GM21717 (cell line): ENCODE measurements around the gene CAV1.

ENCODE experiments used
- ATAC-seq: cut with Tn5 transposase; IDR thresholded peaks from one replicate; pipeline ENCODE4 v1.9.1; 2021; ENCODE audit warnings: mild to moderate bottlenecking, moderate library complexity; ENCODE audit not compliant: unreplicated experiment

Gene CAV1

GRCh38 chr7:116502201-116503096 is 22.4 kb upstream of the CAV1 start:
- no peak for ATAC-seq

DNA sequence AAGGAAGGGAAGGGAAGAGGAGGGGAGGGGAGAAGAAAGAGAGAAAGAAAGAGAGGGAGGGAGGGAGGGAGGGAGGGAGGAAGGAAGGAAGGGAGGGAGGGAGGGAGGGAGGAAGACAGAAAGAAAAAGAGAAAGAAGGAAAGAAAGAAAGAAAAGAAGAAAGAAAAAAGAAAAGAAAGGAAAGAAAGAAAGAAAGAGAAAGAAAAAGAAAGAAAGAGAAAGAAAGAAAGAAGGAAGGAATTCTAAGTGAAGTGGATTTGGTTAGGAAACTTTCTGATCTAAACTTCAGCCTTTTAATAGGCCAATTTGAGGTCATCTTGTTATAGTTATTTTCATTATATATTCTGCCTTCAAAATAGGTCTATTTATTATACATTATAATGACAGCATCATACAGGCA is 21.0 kb upstream of the CAV1 start:
- ATAC-seq: no peak

DNA sequence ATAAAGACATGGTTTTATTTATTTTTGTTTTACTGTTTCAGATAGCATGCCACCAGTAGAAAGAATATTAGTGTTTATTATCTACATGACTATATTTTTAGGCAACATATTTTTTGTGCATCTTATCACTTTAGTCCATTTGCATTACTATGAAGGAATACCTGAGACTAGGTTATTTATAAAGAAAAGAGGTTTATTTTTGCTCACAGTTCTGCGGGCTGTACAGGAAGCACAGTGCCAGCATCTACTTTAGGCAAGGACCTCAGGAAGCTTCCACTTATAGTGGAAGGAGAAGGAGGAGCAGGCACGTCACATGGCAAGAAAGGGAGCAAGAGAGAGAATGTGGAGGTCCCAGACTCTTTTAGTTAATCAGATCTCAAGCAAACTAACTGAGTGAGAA is 19.6 kb upstream of the CAV1 start:
- no peak for ATAC-seq

- ATAC-seq: no peak
These were observed 19.0 kb upstream of the CAV1 start for GRCh38 chr7:116505823-116506222.

DNA sequence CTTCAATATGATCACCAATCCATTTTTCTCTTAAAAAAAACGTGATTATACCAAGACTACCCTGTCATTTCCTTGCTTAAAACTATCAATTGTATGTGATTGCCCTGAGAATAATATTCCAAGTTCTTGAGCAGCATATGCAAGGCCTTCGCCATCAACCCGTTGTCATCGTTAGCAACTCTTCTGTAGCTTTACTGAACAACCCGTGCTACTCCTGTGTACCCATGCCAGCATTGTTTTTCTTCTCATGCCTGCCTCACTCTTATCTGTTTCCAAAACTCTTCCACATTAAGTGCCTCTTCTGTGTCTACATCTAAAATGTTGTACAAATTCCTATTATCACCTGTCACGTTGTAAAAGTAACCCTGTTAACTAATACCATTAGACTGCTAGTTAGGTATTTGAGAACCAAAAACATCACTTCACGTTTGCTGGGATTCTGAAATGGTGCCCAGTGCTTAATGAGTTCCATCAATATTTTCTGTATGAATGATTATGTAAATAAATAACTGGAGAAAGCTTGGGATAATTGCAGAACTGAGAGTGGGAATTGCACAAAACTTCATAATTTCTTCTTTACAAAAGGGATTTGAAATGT is 14.8 kb upstream of the CAV1 start:
- ATAC-seq: no peak

- no peak for ATAC-seq
These were observed 14.0 kb upstream of the CAV1 start for GRCh38 chr7:116510795-116511194.

DNA sequence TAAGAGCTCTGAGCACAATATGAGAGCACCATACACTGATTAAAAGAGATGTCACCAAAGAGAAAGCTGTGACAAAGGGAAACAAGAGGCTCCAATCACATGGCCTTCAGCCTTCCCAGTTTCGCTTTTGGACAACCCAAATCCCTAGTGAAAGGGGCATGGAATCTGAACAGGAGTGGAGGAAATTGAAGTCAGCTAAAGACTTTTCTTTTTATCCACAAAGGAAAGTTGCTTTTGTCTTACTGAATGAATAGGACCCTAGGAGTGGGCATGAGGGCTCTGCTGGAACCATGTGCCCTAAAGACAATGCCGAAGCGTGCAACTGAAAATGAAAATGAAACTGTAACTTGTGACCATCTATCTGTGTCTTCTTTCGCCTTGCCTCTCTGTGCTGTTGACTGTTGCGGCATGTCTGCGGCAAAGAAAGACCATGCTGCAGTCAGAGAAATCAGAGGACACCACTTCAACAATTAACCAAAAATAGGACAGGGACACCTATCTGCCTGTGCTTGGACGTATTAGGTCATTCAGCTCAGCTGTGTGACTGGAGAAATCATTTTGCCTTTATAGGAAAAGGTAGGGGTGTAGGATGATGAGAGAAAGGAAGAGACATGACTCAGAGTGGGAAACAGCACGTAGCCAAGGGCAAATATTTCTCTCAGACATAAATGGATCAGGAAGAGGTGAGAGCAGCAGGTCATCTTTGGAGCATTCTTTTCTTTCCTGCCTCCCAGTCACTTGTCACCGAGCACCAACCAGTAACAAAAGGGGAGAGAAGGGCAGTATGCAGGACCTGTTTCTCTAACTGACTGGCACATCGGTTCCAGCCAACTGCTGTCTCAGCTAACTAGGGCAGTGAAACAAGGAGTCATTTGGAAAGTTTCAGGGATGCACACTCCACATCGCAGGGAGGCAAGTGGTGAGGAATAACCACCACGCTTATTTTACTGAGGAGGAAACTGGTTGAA is 13.0 kb upstream of the CAV1 start:
- ATAC-seq: peak; percentile 99

DNA sequence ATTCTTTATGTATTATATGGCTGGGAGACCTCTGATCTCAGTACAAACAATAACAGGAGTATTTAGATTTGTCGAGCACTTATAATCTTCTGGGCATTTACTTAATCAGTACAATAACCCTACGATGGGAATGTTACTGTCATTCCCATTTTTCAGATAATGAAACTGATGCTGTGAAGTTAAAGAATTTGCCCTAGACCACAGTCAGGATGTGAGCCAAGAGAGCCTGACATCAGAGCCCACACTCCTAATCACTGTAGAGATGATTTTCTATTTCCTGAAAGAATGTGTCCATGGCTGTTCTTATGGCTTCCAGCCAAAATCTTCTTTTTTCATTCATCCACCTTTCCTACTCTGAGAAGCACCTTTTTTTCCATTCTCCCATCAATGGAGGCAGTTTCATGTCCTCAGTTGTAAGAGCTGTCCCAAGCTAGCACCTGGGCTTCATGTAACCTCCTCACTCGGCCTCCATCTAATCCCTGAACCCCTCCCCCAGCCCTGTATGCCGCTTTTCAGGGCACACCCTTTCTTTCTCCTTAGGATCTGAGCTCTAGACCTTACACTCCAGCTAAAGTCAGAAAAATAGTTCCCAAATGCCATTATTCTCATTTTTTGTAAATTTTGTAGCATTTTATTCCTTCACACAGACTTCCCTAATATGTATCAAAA is 12.2 kb upstream of the CAV1 start:
- ATAC-seq: no peak

- ATAC-seq: no peak
These were observed 9.3 kb upstream of the CAV1 start for GRCh38 chr7:116515584-116515983.

DNA sequence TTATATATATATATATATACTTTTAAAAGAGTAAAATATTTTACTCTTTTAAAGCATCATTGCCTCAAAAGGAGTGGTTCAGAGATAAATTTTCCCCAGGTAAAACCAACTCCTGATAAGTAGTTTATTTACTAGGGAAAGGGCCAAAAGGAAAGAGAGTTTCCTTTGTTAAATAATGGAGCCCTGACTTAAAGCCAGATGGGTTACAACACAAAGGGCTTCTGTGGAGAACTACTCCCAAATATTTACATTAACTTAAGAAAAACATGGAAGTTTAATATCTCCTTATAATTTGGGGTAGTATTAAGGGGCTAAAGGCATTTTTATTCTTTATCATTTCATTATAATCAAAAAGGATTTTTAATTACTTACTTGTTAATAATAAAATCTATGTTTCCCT is 8.5 kb upstream of the CAV1 start:
- no peak for ATAC-seq

DNA sequence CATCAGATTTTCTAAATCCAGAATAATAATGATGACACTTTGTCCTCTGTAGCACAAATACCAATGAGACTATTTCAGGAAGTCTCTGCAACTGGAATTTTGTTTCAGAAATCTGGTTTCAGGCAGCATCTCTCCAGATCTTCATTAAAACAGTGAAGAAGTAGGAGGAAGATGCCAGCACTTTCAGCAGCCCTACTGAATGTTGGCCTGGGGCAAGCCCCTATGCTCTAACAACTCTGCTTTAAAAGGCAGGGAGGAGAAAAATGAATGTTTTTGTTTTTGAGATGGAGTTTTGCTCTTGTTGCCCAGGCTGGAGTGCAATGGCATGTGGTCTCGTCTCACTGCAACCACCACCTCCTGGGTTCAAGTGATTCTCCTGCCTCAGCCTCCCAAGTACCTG is 7.2 kb upstream of the CAV1 start:
- no peak for ATAC-seq

- no peak for ATAC-seq
These were observed 5.9 kb upstream of the CAV1 start for GRCh38 chr7:116518961-116519360.

GRCh38 chr7:116521046-116521664 is 3.7 kb upstream of the CAV1 start:
- ATAC-seq: no peak

DNA sequence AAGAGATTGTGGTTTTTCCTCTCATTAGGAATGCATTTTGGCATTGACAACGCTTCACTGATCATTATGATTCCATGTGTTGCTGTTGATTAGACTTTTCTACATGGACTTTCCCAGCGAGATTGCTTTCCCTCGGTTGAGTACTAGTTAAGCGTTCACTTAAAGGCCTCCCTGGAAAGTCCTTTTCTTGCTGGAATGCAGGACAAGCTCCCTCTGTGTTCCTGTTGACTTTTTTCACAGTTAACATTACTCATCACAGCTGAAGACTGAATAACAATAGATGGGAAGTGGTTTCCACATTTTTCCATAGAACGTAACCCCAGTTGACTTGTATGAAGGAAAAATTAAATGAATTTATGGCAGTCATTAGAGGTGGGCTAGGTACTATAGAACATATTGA is 2.6 kb upstream of the CAV1 start:
- ATAC-seq: no peak

GRCh38 chr7:116524221-116524608 is 621 bp upstream of the CAV1 start:
- ATAC-seq: no peak

DNA sequence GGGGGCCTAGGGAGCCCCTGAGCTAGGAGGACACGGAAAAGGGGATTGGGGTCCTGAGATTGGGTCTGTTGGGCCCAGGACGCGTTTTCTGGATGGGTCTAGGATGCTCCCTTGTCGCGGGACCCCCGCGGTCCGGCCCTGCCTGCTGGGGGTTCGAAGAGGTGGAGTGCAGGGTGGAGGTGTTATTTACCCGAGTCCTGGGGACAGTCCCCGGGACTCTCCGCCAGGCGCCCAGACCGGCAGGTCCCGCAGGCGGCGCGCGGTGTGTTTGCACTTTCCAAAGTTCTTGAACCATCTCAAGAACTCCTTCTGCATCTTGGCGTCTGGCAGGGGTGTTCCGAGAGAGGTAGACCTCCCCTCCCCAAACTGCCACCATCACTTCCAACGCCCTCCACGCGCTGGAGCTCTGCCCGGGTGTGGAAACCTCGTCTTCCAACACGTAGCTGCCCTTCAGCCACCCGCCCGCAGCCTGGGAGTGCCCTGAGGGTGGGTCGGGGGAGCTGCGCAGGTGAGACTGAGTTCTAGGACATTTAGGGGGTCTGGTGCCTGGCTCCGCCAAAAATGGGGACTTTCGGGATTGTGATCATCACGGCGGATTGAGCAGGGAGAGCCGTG is 569 bp downstream of the CAV1 start:
- ATAC-seq: no peak

- peak; percentile 87 for ATAC-seq
These were observed 1.4 kb downstream of the CAV1 start for GRCh38 chr7:116525913-116526861.

GRCh38 chr7:116526897-116527296 is 2.1 kb downstream of the CAV1 start:
- no peak for ATAC-seq

DNA sequence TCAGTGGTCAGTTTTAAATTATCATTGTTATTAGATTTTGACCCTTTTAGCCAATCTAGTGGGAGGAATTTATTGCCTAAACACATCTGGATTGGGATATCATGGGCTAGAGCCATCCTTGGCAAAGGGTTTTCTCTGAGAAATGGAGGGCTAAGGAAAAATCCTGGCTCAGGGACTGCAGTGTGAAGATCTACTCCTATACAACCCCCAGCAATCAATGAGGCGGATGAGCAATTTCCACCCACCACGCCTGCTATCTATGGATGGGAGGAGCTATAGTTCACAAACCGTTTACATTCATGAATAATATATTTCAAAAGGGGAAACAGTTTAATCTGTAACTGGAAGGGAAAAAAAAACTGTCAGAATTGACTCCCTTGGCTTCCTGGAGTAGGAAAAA is 2.7 kb downstream of the CAV1 start:
- no peak for ATAC-seq
